Measurements from ENCODE around the gene DTHD1. TPM values are rescaled to one million over a fixed set of nuclear protein-coding genes. Genes with fewer than 3 reads are reported as not detected.

Gene DTHD1
- total RNA-seq, 1 donor from 2014 or later = 0.51 TPM

GRCh38 chr4:36316607-36317006, 35.2 kb downstream of the DTHD1 start:
- DNase-seq = no peak

- DNase-seq = no peak
Measured at GRCh38 chr4:36317721-36318120, 36.3 kb downstream of the DTHD1 start.

DNA sequence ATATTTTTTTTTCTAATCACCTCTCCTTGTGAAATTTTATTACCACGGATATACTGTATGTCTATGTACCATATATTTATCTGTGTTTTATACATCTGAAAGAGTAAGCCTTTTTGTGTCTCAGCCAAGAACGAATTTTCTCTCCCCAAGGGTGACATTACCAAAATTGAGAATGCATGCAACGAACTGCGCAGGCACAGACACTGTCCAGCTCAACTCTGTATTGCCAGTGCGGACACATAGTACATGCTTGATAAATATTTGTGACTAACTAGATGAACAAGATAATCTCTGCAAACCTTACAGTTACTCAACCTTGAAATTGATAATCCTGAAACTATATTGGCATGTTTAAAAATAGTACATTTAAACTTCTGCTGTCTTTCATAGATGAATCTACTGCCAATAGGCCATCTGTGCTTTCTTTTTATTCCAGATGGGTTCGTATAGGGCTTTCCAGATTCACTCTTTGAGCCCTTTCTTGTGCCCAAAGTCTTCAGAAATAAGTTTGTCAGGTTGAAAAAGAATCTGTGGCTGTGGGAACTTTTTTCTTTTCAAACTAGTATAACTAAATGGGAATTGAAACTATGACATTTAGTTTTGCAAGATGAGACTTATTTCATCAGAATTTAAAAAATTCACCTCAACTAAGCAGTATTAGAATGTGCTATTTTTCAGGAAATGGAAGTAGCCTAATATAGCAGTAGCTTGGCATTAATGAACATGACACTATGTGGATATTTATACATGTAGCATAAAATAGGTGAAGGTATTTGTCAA, 38.9 kb downstream of the DTHD1 start:
- peak; percentile 31 for DNase-seq

DNA sequence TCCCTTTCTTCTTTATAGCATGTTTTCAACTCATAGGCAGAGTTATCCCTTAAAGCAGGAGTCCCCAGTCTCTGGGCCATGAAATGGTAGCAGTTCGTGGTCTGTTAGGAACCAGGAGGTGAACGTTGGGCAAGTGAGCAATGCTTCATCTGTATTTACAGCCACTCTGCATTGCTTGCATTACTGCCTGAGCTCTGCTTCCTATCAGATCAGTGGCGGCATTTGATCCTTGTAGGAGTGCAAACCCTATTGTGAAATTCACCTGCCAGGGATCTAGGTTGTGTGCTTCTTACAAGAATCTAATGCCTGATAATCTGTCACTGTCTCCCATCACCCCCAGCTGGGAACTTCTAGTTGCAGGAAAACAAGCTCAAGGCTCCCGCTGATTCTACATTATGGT, 39.8 kb downstream of the DTHD1 start:
- DNase-seq = no peak

DNA sequence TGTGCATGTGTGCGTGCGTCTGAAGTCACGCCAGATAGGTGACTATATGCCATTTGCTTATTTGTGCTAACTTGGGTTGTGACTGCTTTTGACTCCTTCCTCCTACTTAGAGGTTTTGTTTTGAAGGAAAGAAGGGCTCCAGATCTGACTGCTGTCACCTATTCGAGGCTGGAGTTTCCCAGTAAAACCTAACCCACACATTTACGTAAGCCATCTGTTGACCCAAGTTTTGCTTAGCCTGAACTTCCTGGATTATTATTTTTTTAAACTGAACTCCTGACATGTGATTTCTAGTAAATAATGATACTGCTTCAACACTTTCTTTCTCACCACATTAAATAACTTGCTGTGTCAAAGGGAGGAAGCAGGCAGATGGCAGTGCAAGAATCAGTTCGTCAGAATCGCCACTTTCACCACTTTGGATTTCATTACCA, 41.5 kb downstream of the DTHD1 start:
- DNase-seq = no peak

DNA sequence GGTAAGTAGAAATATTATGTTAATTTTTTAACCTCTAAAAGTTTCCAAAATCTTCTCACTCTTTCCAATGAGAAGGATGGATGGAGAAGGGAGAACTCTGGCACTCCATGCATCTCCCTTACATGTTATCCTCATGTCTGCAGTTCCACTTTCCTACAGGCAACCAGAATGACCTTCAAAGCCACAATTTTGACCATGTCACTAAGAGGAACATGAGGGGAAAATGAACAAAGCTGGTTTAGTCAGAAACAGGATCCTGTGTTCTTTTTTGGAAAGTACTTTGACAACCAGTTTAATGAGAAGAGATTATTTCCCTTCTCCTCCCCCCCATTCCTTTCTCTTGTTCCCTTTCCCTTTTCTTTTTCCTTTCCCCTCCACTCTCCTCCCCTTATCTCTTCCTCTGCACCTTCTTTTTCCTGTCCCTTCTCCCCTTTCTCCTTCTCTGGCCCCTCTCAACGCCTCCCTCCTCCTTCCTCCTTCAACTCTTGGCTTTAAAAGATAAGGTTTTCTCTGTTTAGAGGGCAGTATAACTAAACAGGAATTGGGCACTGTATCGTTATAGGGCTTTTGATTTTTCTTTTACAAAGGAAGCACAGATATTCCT, 42.5 kb downstream of the DTHD1 start:
- no peak for DNase-seq

GRCh38 chr4:36324808-36325207, 43.4 kb downstream of the DTHD1 start:
- DNase-seq = no peak

GRCh38 chr4:36325499-36325898, 44.1 kb downstream of the DTHD1 start:
- DNase-seq = no peak

- no peak for DNase-seq
Measured at GRCh38 chr4:36325926-36326325, 44.5 kb downstream of the DTHD1 start.

- DNase-seq = no peak
Measured at GRCh38 chr4:36326476-36327029, 45.1 kb downstream of the DTHD1 start.

DNA sequence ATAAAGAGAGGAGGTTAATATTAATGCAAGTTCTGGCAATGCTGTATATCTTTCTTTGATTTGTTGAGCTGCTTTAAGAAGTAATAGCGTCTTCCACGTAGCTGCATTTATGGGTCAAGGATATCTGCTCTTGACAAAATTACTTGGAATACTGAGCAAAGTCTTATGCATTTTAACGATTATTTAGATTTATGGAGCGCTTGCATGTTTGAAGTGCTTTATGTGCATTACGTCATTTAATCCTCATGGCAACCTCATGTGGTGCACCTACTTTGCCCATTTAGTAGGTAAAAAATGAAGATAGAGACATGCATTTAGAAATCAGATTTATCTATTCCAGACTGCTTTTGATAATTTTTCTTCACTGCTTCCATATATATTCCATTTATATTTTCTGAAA, 46.0 kb downstream of the DTHD1 start:
- DNase-seq = no peak

DNA sequence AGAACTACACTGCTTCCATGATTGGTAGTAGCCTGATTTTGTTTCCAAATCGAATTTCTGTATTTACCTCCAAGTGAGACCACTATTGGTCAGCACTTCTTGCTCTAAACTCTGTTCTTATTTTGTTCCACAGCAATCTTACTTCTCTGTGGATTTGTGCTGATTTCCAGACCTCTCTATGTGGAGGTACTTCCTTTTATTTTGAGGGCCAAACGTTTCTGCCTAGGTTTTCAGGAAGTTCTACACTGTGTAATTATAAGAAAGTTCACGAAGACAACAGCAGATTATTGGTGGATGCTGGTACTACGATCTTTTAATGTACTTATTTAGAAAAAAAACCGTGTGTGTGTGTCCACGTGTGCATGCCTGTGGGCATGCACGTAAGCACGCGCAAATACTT, 46.7 kb downstream of the DTHD1 start:
- DNase-seq = no peak

- no peak for DNase-seq
Measured at GRCh38 chr4:36329228-36329627, 47.8 kb downstream of the DTHD1 start.

- no peak for DNase-seq
Measured at GRCh38 chr4:36330796-36331195, 49.4 kb downstream of the DTHD1 start.

DNA sequence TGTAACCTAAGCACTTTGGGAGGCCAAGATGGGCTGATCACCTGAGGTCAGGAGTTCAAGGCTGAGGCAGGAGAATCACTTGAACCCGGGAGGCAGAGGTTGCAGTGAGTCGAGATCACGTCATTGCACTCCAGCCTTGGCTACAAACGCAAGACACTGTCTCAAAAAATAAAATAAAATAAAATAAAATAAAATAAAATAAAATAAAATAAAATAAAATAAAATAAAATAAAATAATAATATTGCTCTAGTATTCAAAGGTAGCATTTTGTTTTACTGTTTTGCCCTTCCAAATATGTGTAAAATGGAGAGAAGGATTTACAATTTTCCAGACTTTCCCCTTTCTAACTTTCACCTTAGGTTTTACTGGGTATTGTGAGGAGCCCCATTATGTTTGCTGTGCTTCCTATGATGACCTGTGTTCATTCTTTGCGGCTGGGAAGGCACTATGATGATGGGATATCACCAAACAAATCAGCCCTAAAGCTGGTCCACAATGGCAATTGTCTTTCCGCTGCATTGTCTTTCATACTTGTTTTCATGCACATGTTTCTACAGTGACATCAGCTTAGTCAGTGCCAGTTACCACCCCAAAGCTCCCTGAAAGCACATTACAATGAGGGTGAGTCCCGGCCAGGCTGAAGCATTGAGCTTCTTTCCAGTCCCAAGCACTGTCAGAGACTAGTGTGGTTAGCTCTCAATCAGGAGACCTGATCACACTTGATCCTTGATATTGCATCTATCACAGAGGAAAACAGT, 50.8 kb downstream of the DTHD1 start:
- DNase-seq = no peak

GRCh38 chr4:36332782-36333131, 51.3 kb downstream of the DTHD1 start:
- DNase-seq = no peak

GRCh38 chr4:36333303-36333877, 52.0 kb downstream of the DTHD1 start:
- no peak for DNase-seq

DNA sequence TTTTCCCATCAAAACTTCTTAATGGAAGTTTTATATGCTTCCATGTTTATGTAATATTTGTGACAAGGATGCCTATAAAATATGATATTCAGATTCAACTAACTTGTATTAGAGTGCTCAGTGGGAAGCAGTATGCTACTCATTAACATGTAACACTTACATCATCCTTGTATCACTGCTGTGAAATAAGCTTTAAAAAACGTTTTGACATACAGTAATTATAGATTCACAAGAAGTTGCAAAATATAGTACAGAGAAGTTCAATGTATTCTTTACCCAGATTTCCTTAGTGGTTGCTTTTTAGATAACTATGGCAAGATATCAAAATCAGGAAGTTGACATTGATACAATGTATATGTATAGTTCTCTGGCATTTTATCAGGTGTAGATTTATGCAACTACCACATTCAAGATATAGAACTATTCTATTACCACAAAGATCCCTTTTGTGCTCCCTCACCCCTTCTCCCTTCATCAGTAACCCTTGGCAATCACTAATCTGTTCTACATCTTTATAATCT, 56.3 kb downstream of the DTHD1 start:
- no peak for DNase-seq

GRCh38 chr4:36338973-36339372, 57.6 kb downstream of the DTHD1 start:
- no peak for DNase-seq

GRCh38 chr4:36341936-36342335, 60.5 kb downstream of the DTHD1 start:
- DNase-seq = no peak

DNA sequence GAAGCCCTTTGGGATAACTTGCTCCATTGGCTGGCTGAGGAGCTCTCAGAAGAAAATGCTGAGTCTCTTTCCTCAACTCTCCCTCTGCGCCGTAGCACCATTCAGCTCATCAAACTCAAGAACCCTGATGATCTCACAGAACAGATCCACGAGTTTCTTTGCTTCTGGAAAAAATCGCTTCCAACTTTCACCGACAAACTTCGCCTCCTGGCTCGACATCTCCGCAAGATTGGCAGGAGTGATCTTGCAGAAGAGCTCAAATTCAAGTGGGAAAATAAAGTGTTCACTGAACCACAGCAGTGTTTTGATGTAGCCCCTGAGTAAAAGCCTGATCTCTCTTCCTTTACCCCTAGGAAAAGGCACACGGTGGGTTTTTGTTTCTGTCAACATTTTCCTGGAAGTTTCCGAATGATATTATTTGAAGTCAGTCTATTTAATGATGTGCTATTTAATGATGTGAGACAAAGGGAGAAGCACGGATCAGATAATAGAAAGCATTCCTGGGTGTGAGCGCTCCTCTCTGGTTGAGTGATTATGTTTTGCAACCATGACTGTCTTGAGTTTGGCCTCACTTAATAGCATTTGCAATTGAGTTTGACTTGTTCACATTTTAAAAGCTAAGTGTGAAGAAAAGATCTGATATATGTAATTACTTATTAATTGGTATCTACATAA, 62.2 kb downstream of the DTHD1 start:
- no peak for DNase-seq

- DNase-seq = no peak
Measured at GRCh38 chr4:36348403-36348938, 67.1 kb downstream of the DTHD1 start.
